CD4-positive, alpha-beta memory T cell (primary cell): Measurements from ENCODE around the gene CALB2. TPM values are rescaled to one million over a fixed set of nuclear protein-coding genes. Genes with fewer than 3 reads are reported as not detected.

Experiments used
- CTCF ChIA-PET: fragments of 350-600 bp; sonication (Branson Sonifier 250); formaldehyde crosslinking; loops from one replicate; lab custom pipeline; 2021; ENCODE audit warnings: inconsistent platforms; ENCODE audit not compliant: partially characterized antibody; lab: Charles Lee
- POLR2A ChIA-PET: fragments of 350-600 bp; sonication (Branson Sonifier 250); formaldehyde crosslinking; loops from one replicate; lab custom pipeline; 2021; ENCODE audit not compliant: partially characterized antibody; lab: Charles Lee
- DNase-seq, 5 donors: peaks; one replicate each; pipeline versions ENCODE4 v3.0.0 to v3.0.0-alpha.2; 2020 to 2022; ENCODE audit warnings: mixed read lengths in 1 of 5
- H3K27ac ChIP-seq: one replicate; pipeline ENCODE4 v1.7.0; 2013; ENCODE audit warnings: low read depth, low read length
- H3K27me3 ChIP-seq: 2 replicates; pipeline ENCODE4 v1.7.0; 2013; ENCODE audit warnings: mild to moderate bottlenecking, low read length, moderate library complexity; ENCODE audit not compliant: insufficient read depth
- H3K36me3 ChIP-seq: 2 replicates; pipeline ENCODE4 v1.7.0; 2013; ENCODE audit warnings: mild to moderate bottlenecking, low read length, moderate library complexity; ENCODE audit not compliant: insufficient read depth
- H3K4me1 ChIP-seq: 2 replicates; pipeline ENCODE4 v1.7.0; 2013; ENCODE audit warnings: mild to moderate bottlenecking, low read length, moderate library complexity; ENCODE audit not compliant: insufficient read depth
- H3K4me3 ChIP-seq, 2 donors: one replicate each; pipeline ENCODE4 v1.7.0; 2013; ENCODE audit warnings: low read length in 2 of 2, mild to moderate bottlenecking in 1 of 2
- H3K9me3 ChIP-seq, 2 donors: one replicate each; pipeline ENCODE4 v1.7.0; 2013; ENCODE audit warnings: low read length in 2 of 2, control low read depth in 1 of 2; ENCODE audit not compliant: control insufficient read depth in 1 of 2
- H3K27ac Mint-ChIP-seq, 7 donors: one replicate each; pipeline ENCODE4 v1.8.0; 2020 to 2021; ENCODE audit warnings: mixed read lengths in 7 of 7, mild to moderate bottlenecking in 6 of 7, inconsistent platforms in 3 of 7, moderate library complexity in 3 of 7
- H3K27me3 Mint-ChIP-seq, 2 donors: one replicate each; pipeline ENCODE4 v1.8.0; 2020 to 2021; ENCODE audit warnings: mixed read lengths in 2 of 2
- H3K36me3 Mint-ChIP-seq, 2 donors: one replicate each; pipeline ENCODE4 v1.8.0; 2020 to 2021; ENCODE audit warnings: mixed read lengths in 2 of 2, inconsistent platforms in 1 of 2, mild to moderate bottlenecking in 1 of 2
- H3K4me1 Mint-ChIP-seq, 4 donors: one replicate each; pipeline ENCODE4 v1.8.0; 2020 to 2021; ENCODE audit warnings: mixed read lengths in 4 of 4, mild to moderate bottlenecking in 1 of 4
- H3K4me3 Mint-ChIP-seq, 8 donors: one replicate each; pipeline ENCODE4 v1.8.0; 2020 to 2021; ENCODE audit warnings: mixed read lengths in 8 of 8, mild to moderate bottlenecking in 7 of 8, moderate library complexity in 6 of 8, inconsistent platforms in 3 of 8
- H3K9me3 Mint-ChIP-seq, 8 donors: one replicate each; pipeline ENCODE4 v1.8.0; 2020 to 2021; ENCODE audit warnings: mixed read lengths in 8 of 8, mild to moderate bottlenecking in 5 of 8, inconsistent platforms in 3 of 8, moderate library complexity in 1 of 8
- intact Hi-C: fragments of 100-400 bp; cut with micrococcal nuclease; formaldehyde crosslinking; loops from one replicate; pipeline ENCODE4 v1.15.1; 2023
- polyA plus RNA-seq, 2 donors: library from polyadenylated mRNA; unstranded; fragments of 300-500 nt; fragmentation: Illumina TruSeq; gene quantifications; one replicate each; pipeline ENCODE4 v1.2.3, GENCODE V29; 2021
- total RNA-seq, 2 experiments: library from RNA; stranded (reverse); gene quantifications; one replicate each; pipeline ENCODE4 v1.2.3, GENCODE V29; 2021

Gene CALB2
- total and polyA plus RNA-seq, 4 experiments from 2014 or later = not detected

DNA sequence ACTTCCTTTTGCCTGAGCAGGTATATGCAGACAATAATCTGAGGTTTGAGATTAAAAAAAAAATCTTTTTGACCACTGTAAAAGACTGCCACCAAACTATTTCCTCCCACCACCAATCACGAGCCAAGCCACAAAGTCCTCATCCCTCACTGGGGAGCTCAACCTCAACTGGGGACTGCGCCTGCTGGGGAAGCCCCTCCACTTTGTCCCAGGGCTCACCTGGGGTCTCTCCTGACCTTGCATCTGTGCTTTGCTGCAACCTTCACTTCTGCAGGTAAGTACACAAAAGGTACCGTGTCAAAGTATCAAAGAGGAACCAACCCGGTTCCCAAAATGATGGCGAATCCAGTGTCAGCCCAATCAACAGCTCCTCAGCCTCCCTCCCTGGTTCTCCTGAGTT is 47.8 kb downstream of the CALB2 start:
- Histone ChIP-seq H3K36me3 (no peaks in the 10 kb centered on the region), H3K4me3 (no peak overlapping the region), H3K27ac (no peak overlapping the region), H3K27me3 (no peaks in the 10 kb centered on the region), H3K9me3 (no peaks in the 10 kb centered on the region), H3K4me1 (peaks cover 18% of the 10 kb centered on the region)
- Mint-ChIP-seq H3K36me3 (peaks cover 0 to 5% of the 10 kb centered on the region in 2 donors), H3K27ac (peak overlapping the region in 1 of 7 donors; percentile 1), H3K27me3 (peaks cover 35% of the 10 kb centered on the region in 2 donors), H3K9me3 (peaks cover 0 to 12% (median 4%) of the 10 kb centered on the region in 8 donors), H3K4me1 (peaks cover 10 to 24% (median 21%) of the 10 kb centered on the region in 4 donors), H3K4me3 (peak overlapping the region in 3 of 8 donors; percentile 6 to 36 (median 26))
- CTCF ChIA-PET = interaction anchor here (1.7 to 9.9 kb wide), 2 partner anchors 93 to 204 kb away, joined by 5 to 183 read pairs; no protein-coding TSS in a partner anchor
- POLR2A ChIA-PET = no interaction called here
- no peak for DNase-seq
- intact Hi-C loops = no loop called here

DNA sequence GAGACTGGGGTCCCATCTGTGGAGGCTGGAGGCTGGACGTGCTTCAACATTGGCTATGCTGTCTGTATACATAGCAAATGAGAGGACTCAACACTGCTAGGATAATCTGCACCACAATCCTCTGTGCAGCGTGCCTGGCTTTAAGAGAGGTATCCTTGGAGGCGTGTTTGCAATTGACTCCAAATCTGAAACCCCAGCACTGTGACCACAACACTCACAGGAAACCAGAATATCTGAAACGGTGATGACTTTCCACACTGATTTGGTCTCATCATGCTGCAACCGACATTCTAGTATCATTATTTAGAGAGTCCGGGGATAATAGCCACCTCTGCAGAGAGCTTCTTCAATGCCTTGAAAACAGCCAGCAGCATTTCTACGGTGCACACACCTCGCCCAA is 48.2 kb downstream of the CALB2 start:
- Histone ChIP-seq H3K4me3 (no peak overlapping the region), H3K27ac (no peak overlapping the region), H3K27me3 (no peaks in the 10 kb centered on the region), H3K4me1 (peaks cover 18% of the 10 kb centered on the region), H3K36me3 (no peaks in the 10 kb centered on the region), H3K9me3 (no peaks in the 10 kb centered on the region)
- Mint-ChIP-seq H3K27ac (no peak overlapping the region), H3K9me3 (peaks cover 0 to 12% (median 4%) of the 10 kb centered on the region in 8 donors), H3K27me3 (peaks cover 32 to 35% of the 10 kb centered on the region in 2 donors), H3K36me3 (peaks cover 0 to 5% of the 10 kb centered on the region in 2 donors), H3K4me1 (peaks cover 10 to 24% (median 21%) of the 10 kb centered on the region in 4 donors), H3K4me3 (peak overlapping the region in 1 of 8 donors; percentile 6)
- DNase-seq = no peak
- ChIA-PET CTCF (interaction anchor here (1.4 to 9.9 kb wide), 3 partner anchors 11 to 204 kb away, joined by 4 to 183 read pairs (median 5); no protein-coding TSS in a partner anchor), POLR2A (no interaction called here)
- intact Hi-C loops = no loop called here

DNA sequence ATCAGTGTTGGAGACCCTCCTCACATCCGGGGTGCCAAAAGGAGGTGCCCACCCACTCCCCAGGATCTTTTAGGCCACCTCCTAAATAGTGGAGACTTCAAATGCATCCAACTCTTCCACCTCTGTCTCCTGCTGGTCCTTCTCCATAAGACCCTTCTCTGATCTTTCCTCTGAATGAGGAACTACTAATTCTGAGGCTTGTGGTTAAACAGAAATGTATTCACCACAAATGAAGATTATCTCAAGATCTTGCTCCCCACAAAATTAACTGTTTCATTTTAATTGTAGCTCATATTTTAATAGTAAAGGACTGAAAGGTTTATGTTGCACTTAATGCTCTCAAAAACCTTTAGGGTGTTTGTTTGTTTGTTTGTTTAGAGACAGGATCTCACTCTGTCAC is 49.2 kb downstream of the CALB2 start:
- ChIA-PET POLR2A (no interaction called here), CTCF (interaction anchor here (1.4 to 9.9 kb wide), 2 partner anchors 10 to 92 kb away, joined by 4 to 183 read pairs; no protein-coding TSS in a partner anchor)
- H3K4me3 ChIP-seq = no peak overlapping the region
- Mint-ChIP-seq H3K36me3 (peaks cover 0 to 5% of the 10 kb centered on the region in 2 donors), H3K4me3 (peak overlapping the region in 2 of 8 donors; percentile 30 to 36), H3K4me1 (peaks cover 12 to 31% (median 23%) of the 10 kb centered on the region in 4 donors), H3K27me3 (peaks cover 28 to 35% of the 10 kb centered on the region in 2 donors), H3K9me3 (peaks cover 0 to 12% (median 4%) of the 10 kb centered on the region in 8 donors), H3K27ac (peak overlapping the region in 2 of 7 donors; percentile 8 to 48)
- peaks cover 24% of the 10 kb centered on the region for H3K4me1 ChIP-seq
- H3K27ac ChIP-seq = no peak overlapping the region
- H3K27me3 ChIP-seq = no peaks in the 10 kb centered on the region
- no peaks in the 10 kb centered on the region for H3K36me3 ChIP-seq
- intact Hi-C loops = no loop called here
- no peak for DNase-seq
- H3K9me3 ChIP-seq = no peaks in the 10 kb centered on the region

GRCh38 chr16:71408536-71408935 is 50.0 kb downstream of the CALB2 start:
- Histone ChIP-seq H3K9me3 (no peaks in the 10 kb centered on the region), H3K4me3 (no peak overlapping the region), H3K27me3 (no peaks in the 10 kb centered on the region), H3K27ac (no peak overlapping the region), H3K4me1 (peaks cover 25% of the 10 kb centered on the region), H3K36me3 (no peaks in the 10 kb centered on the region)
- Mint-ChIP-seq H3K27ac (no peak overlapping the region), H3K9me3 (peaks cover 0 to 12% (median 3%) of the 10 kb centered on the region in 8 donors), H3K4me3 (no peak overlapping the region), H3K4me1 (peaks cover 14 to 33% (median 24%) of the 10 kb centered on the region in 4 donors), H3K27me3 (peaks cover 30 to 36% of the 10 kb centered on the region in 2 donors), H3K36me3 (peaks cover 0 to 5% of the 10 kb centered on the region in 2 donors)
- intact Hi-C loops = no loop called here
- ChIA-PET CTCF (interaction anchor here (9.9 kb wide), 1 partner anchor 91 kb away, joined by 183 read pairs; no protein-coding TSS in a partner anchor), POLR2A (no interaction called here)
- no peak for DNase-seq

DNA sequence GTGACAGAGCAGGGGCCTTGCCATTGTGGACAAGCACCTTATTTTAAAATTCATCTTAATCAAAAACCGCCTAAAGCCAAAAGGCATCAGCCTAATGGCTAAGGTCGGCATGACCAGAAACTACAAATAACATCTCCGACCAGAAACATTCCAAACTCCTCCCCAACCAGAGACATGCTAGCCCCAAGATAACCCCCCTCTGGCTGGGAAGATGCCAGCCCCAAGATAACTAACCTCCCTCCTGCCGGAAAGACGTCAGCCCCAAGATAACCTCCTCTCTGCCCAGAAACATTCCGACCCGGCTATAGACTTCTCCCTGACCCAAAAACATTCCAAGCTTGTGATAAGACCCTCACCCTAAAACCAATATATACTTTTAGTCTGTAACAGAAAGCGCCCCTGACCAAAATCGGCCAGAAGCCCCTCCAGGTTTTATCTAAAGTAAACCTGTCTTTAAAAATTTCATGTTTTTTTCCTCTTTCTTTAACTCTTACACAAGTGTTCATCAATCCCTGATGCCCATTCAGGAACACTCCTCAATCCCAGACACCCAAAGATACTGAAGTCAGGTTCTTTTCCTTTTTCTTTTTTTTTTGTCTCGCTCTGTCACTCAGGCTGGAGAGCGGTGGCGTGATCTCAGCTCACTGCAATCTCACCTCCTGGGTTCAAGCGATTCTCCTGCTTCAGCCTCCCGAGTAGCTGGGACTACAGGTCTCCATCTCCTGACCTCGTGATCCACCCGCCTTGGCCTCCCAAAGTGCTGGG is 50.7 kb downstream of the CALB2 start:
- Histone ChIP-seq H3K36me3 (no peaks in the 10 kb centered on the region), H3K9me3 (no peaks in the 10 kb centered on the region), H3K4me3 (no peak overlapping the region), H3K27ac (no peak overlapping the region), H3K4me1 (peaks cover 25% of the 10 kb centered on the region), H3K27me3 (no peaks in the 10 kb centered on the region)
- Mint-ChIP-seq H3K4me3 (no peak overlapping the region), H3K9me3 (peaks cover 0 to 10% (median 2%) of the 10 kb centered on the region in 8 donors), H3K36me3 (peaks cover 0 to 3% of the 10 kb centered on the region in 2 donors), H3K27me3 (peaks cover 28 to 36% of the 10 kb centered on the region in 2 donors), H3K27ac (peak overlapping the region in 1 of 7 donors; percentile 76), H3K4me1 (peaks cover 14 to 33% (median 24%) of the 10 kb centered on the region in 4 donors)
- intact Hi-C loops = no loop called here
- ChIA-PET CTCF (interaction anchor here (1.0 to 9.9 kb wide), 3 partner anchors 31 to 90 kb away, joined by 3 to 183 read pairs (median 3); no protein-coding TSS in a partner anchor), POLR2A (no interaction called here)
- no peak for DNase-seq

DNA sequence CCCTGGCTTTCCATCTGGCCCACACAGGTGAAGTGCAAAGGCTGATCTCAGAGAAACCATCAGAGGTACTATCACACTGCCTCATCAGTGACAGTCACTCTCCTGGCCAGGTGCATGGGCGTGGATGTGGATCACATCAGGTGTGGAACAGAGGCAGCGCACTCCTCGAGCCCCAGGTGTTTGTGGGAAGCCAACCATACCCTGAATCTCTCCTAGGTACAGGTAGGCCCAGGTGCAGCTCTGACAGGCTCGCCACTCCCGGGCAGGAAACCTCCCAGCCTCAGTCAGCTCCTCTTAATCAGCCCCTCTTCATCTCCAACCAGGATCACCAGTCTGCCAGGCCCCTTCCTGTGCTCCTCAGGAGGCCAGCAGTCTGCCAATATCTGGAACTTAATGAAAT is 51.6 kb downstream of the CALB2 start:
- H3K27me3 Mint-ChIP-seq = peaks cover 28 to 35% of the 10 kb centered on the region in 2 donors
- no peak for DNase-seq
- Histone ChIP-seq H3K9me3 (no peaks in the 10 kb centered on the region), H3K27ac (no peak overlapping the region), H3K4me3 (no peak overlapping the region), H3K27me3 (no peaks in the 10 kb centered on the region), H3K4me1 (peaks cover 25% of the 10 kb centered on the region), H3K36me3 (no peaks in the 10 kb centered on the region)
- H3K36me3 Mint-ChIP-seq = no peaks in the 10 kb centered on the region
- ChIA-PET POLR2A (no interaction called here), CTCF (interaction anchor here (0.9 to 9.9 kb wide), 7 partner anchors 10 to 200 kb away, joined by 3 to 183 read pairs (median 3); no protein-coding TSS in a partner anchor)
- H3K4me3 Mint-ChIP-seq = no peak overlapping the region
- H3K4me1 Mint-ChIP-seq = peaks cover 14 to 33% (median 24%) of the 10 kb centered on the region in 4 donors
- peaks cover 0 to 3% (median 0%) of the 10 kb centered on the region in 8 donors for H3K9me3 Mint-ChIP-seq
- intact Hi-C loops = no loop called here
- no peak overlapping the region for H3K27ac Mint-ChIP-seq
